GM21367 (cell line): ENCODE results near the gene ADORA2A.

ENCODE experiments used
- ATAC-seq: cut with Tn5 transposase; IDR thresholded peaks from one replicate; pipeline ENCODE4 v1.9.1; 2021; ENCODE audit not compliant: unreplicated experiment

The ADORA2A gene

DNA sequence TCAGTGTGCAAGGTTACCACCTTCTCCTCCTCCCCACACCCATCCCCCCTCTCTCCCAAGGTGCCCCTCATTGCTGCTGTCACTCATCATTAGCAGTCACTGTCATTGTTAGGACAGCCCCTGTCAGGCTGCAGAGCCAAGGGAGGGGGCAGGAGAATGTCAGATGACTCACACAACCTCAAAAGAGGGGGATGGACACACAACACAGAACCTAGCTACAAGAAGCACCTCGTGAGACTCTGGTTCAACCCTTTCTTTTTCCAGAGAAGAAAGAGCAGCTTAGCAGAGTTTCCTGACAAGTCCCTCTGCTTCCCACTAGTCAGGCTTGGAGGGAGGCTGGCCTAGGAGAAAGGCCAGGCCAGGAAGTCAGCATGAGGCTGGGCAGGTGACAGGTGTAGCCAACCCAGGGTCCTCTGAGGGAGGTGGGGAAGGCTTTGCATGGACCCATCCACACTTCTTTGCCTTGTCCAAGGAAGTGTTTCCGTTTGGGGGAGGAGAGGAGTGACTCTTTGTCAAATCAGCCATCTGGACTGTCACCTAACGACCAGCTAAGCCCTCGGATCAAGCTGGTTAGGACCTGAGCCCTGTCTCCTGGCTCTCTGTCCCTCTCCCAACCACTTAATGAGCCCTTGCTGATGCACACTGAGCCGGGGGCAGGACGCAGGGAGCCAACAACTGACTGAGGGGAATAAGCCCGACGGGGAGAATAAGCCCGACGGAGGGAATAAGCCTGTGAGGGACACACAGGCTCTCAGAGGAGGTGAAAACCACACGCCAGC lies 18.3 kb downstream of the ADORA2A start:
- no peak for ATAC-seq

DNA sequence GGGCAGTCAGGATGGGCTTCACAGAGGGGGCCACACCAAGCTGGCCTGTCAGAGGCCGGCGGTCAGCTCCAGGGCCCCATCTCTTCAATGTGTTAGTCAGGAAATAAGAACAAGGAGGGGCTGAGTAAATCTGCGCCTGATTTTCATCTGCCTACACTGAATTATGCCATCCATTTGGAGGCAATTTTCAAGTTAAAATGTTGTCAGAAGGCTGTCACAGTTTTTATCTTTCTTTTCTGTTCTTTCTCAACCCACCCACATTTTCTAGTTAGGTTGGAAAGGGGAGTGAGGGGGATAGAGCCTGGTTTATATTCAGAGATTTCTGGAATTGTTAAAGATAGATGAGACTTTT lies 18.8 kb downstream of the ADORA2A start:
- ATAC-seq, result no peak

DNA sequence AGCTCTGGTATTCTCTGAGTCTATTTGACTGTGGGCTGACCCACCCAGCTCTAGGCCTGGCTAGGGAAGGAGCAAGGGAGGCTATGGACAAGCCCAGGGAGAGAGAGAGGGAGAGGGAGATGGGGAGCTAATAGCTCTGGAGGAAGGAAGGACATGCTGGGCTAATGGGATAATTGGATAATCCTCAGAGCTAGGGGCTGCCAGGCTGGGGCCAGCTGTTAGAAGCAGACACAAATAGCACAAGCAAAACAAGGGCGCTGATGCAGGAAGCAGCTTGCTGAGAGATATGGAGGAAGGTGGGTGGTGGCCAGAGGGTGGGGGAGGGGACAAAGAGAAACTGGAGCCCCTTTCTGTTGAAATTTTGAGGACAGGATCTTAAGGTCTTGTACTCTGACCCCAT lies 23.2 kb downstream of the ADORA2A start:
- no peak for ATAC-seq

DNA sequence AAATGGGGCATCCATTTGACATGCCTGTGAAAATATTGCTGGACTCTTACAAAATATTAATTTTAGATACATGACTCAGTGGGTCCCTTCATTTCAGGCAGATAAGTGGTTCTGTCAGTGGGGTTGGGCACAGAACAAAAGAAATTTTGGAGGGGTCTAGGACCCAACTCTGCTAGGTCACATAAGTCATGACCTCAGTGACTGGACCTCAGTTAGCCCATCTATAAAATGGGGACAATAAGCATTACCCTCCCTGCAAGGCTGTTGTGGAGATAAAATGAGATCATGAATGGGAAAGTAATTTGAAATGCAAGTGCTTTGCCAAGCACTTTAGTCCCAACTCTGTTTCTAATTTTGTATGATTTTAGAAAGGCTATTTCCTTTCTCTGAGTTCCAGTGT lies 23.8 kb downstream of the ADORA2A start:
- ATAC-seq, result no peak

DNA sequence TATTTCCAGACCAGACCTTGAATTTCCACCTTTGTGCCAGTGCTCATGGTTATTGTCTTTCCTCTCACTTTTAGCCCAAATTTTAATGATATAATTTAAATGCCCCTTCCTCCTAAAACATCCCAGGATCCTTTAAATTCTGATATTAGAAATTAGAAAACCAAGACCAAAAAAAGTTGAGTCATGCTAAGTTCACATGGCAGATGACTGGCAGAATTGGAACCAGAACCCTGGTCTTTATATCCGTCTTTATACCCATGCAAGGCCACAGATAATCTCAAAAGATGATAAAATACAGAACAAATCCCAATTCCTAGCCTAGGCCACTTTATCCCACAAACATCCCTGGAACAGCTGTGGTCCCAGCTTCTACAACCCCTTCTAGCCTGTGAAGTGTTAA lies 26.5 kb downstream of the ADORA2A start:
- ATAC-seq, result no peak

DNA sequence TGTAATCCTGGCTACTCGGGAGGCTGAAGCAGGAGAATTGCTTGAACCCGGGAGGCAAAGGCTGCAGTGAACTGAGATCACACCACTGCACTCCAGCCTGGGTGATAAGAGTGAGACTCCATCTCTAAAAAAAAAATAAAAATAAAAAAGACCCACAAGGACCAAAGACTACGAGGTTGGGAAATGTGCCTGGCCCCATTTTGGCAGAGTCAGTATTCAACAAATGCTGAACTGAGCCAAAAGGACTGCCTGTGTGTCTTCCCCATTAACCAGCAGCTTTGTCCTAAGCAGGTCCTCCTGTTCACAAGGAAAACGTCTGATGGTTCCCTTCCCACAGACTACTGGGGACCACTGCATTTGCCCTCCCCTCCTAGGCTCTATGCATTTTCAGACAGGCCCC lies 27.6 kb downstream of the ADORA2A start:
- no peak for ATAC-seq

DNA sequence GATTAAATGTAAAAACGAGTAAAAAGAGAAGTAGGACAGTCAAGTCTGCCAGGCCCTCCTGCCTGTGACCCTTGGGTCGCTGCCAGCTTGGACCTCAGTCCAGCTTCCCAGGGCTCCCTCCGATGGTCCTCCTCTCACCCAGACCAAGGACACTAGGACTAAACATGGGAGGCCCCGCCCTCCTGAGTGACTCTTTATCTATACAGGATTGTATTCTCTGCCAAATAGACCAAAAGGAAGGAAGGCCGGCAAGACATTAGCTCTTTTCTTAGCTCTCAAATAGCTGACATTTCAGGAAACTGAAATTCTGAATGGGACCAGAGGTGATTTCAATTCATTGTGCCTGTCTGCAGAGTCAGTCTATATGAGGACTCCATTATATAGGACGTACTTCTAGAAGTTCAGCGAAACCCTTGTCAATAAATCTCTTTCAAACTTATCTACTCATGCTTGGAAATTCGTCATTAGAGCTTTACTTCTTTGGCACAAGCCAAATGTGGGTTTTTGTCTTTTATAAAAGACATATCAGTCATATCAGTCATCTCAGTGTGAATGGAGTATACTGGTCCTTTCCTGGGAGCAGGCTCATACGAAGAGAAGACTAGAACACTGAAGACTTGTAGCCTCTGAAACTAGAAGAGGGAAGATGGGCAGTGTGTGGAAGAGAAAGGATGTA lies 28.5 kb downstream of the ADORA2A start:
- no peak for ATAC-seq

DNA sequence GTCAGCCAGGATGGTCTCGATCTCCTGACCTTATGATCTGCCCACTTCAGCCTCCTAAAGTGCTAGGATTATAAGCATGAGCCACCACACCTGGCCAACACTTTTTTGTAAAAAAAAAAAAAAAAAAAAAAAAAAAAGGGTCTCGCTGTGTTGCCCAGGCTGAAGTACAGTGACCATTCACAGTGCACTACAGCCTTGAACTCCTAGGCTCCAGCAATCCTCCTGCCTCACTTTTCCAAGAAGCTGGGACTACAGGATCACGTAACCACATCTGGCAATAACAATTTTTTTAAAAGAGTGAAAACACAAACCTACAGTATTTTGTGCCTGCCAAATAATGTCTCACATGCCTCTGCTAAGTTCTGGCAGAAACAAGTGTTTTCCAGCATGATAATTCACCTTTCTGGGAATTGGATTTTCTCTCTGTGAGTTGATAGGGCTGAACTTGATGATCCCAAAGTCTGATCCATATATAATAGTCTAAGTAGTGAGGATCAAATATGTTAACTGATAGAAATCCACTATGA lies 30.6 kb downstream of the ADORA2A start:
- ATAC-seq, result no peak

DNA sequence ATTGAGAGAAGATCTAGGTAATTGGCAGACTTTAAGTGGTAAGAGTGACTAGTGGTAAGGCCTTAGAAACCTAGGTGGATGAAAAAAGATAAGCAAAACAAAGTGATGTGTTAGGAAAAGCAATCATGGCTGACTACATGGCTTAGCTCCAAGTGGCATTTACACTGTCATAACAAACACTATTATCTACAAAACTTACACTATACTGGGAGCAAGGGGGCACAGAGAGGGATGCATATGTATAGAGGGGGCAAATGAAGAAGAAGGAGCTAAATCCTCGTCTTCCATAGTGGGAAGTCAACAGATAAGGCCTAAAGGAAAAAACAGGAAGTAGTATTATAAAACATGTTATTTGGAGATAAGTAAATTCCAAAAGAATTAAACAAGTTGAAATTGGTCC lies 32.5 kb downstream of the ADORA2A start:
- ATAC-seq, result no peak

DNA sequence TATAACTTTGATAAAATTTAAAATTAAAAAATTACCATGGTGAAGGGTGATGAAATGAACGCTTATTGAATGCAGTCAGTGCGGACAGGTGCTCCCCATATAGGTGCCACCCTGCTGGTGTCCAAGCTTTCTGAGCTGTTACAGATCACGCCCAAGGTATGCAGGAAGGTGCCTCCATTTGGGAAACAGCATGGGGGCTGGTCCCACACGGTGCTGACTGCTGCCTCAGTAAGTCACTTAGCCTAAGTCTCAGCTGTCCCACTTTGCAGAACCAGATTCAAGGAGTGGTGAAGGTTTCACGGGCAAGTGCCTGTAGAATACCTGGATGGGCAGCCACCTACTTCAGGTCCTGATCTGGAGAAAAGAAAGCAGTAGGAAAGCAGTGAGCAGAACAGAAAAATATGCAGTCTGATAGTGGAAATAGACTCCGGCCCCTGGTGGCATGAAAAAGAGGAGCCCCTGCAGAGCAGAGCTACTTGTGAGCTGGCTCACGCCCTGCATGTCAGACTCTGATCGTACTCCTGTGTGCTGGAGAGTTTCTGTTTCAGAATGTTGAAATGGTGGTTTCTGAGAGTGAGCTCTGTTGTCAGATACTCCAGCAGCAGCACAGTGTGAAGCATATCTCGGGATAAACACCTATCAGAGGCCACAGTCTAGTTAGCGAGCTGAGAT lies 33.2 kb downstream of the ADORA2A start:
- no peak for ATAC-seq

DNA sequence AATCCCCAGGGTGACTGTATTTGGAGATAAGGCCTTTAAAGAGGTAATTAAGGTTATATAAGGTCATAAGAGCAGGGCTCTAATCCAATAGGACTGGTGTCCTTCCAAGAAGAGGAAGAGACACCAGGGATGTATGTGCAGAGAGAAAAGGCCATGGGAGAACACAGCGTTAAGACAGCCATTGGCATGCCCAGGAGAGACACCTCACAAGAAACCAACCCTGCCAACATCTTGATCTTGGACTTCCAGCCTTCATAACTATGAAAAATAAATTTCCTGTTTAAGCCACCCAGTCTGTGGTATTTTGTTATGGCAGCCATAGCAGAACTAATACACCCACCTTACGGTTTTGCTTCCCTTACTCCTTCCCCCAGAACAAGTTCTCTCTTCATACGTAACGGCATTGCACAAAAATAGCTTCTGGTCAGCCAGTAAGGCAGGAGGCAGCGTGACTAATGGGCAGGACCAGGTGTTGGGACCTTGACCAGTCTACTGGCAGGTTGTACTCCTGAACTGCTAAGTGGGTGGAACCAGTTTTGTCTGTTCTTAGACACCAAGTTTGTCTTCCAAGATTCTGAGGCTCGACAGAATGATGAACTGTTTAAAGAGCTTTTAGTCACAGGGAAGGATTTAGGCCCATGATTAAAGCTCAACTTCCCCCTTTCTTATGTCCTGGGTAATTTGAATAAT lies 35.8 kb downstream of the ADORA2A start:
- ATAC-seq, result no peak

DNA sequence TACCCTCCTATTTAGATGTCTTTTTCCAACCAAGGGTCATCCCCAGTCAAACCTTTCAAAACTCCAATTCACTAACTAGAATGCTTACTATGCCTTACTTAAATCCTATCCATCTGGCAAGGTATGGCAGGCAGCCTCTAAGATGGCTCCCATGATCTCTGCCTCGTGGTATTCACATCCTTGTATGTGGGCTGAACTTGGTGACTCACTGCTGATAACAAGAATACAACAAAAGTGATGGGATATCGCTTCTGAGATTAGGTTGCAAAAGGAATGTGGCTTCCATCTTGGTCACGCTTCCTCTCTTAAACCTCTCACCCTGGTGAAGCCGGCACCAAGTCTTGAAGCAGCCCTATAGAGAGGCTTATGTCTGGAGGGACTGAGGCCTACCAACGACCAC lies 38.2 kb downstream of the ADORA2A start:
- ATAC-seq, result no peak

DNA sequence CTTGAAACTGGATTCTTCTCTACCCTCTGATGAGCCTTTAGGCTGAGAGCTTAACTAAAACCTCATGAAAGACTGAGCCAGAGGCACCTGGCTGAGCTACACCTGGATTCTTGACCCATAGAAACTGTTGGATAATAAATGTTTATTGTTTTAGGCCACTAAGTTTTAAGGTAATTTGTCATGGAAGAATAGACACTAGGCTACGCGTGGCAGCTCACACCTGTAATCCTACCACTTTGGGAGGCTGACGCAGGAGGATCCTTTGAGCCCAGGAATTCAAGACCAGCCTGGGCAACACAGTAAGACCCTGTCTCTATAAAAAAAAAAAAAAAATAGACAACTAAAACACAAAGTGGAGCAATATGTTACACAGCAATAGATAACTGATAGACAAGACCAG lies 38.6 kb downstream of the ADORA2A start:
- ATAC-seq, result no peak

DNA sequence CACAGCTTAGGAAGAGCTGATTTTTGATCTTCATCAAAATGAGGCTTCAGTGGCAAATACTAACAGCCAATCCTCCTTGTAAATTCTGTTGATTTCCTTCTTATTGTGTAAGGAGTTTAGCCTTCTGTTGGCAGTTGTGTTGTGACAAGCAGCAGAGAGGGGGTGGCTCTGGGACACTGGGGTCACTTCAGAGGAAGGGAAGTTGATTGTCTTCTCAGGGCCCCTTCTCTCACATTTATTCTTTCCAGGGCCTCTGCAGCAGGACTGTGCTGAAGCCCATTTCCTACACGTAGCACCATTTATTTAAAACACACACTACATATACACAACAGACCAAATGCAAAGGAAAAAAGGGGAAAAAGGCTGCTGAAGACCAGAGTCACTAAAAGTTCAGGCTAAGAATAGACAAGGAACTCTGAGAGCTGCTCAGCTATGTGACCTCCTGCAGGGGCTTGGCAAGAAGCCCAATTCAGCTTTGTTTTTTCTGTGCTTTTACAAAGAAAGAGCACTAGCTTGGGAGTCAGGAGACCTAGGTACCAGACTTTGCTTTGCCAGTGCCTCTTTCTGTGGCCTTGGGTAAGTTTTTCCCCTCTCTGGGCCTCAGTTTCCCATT lies 39.4 kb downstream of the ADORA2A start:
- ATAC-seq, result no peak

DNA sequence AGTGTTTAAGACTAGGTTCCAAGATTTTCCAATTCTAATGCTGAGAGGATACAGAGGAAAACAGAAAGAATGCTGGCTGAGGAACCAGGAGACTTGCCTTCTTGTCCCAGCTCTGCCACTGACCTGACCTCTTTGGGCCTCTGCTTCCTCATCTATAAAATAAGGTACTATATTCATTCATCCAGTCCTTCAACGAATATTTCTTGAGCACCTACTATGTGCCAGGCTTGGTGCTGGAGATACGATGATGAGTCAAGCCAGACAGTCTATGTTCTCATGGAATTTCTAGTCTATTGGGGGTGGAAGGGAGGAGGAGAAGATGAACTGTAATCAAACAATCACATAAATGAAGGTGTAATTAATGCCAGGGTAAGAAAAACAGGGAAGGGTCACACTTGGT lies 39.9 kb downstream of the ADORA2A start:
- ATAC-seq, result no peak

DNA sequence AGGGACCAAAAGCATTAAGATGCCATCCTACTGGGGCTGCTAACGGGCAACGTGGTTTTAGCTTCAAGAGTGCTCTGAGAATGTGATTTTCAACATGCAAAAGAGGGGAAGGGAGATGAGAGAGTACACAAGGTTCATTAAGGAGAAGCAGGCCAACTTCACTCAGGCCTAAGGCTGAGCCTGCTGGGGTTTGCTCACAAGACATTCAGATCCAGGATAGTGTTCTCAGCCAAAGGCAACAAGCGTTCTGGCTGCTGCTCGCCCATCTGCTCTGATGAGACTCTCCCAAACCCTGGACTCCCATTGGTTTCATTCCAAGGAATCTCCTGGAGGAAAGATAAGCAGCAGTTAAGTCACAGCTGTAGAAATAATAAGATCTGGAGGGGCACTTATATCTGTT lies 44.2 kb downstream of the ADORA2A start:
- ATAC-seq, result no peak

DNA sequence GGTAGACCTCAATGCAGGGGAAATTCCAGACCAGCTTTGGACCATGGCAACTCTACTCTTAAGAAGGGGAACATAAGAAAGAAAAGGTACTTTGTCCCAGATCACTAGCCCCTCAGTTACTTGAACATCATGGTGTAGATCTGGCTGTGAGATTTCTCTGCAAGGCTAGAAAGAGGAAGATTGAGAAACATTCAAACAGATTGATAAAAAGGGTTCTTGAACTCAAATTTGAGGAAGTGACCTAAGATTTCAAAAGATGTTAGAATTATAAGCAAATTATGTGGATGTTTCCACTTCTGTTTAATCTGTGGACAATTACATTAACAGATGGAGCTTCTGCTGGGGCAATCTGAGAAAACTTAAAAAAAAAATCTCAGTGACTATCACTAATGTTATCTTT lies 45.9 kb downstream of the ADORA2A start:
- ATAC-seq, result no peak

DNA sequence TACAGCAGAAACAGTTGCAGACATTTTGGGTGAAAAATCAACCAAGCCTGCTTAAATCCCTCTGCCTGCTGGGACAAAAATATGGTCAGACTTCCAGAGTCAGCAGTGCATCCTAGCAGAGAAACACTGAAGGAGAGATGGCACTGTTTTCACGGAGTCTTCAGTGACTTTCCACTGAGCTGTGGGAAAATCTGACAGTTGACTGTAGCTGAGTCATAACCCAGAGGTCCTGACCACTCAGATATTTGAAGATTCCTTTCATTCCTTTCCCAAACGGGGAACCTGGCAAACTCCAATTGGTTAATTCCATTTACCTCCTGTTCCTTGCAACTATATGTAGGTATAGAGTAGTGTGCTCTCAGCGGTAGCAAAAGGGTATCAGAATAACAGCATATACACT lies 46.8 kb downstream of the ADORA2A start:
- ATAC-seq, result no peak

DNA sequence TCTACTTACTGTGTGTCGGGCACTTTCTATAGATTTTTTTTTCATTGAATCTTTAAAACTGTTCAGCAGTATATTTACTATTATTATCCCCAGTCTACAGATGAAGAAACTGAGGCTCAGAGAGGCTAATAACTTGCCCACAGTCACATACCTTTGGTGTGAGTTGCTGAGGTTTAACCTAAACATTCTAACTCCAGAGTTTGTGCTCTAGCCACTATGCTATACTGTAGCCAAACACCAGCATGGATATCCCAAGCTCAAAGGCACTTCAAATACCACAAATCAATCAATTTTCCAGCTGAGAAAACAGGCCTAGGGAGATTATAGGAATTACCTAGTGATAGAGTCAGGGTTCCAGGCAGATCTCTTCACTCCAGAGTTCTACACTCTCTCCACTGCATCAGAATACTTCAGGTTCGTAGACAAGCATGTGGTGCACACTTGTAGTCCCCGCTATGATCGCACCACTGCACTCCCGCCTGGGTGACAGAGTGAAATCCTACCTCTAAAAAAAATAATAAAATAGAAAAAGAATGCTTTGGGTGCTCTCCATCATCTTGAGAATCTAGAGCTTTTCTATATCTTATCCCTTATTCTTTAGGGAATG lies 47.4 kb downstream of the ADORA2A start:
- no peak for ATAC-seq

DNA sequence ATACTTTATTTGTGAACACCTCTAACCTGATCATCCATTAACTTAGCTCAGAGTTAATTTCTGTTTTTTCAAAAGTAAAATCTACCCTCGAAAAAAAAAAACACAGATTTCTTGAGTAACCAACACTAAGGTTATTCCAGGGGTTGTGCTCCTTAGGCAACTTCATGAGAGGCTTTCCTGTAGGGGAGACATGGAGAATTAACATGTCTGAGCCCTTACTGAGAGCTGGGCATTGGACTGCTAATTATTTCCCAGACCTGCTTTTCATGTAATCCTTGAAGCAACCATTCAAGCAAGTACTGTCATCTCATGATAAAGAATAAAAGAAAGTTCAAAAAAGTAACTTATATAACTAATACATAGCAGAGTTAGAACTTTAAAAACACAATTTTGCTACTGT lies 54.2 kb downstream of the ADORA2A start:
- no peak for ATAC-seq

DNA sequence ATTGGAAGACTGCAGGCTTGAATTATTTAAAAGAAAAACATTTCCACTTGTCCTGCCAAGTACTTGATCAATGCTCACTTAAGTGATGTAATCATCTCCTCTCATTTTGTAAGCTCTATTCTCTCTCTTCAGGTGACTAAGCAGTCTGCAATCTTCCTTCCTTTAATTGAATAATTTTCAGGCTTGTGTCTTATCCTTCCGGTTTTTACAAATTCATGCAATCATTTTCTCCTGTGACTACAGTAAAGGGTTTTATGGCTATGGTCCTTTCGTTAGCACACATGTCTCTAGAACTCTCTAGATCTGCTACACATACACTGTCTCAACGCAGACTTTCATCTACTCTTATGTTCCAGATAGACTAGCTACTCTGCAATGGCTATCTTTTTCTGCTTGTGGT lies 55.2 kb downstream of the ADORA2A start:
- no peak for ATAC-seq
